HEK293 (cell line): ENCODE results near the gene RNF144A.

Experiments
- CTCF ChIA-PET: fragments of 350-600 bp; formaldehyde crosslinking; extraction: SDS; loops from one replicate; lab custom pipeline; 2021; ENCODE audit warnings: antibody characterized with exemption; lab: Yijun Ruan, JAX
- POLR2A ChIA-PET: fragments of 300-600 bp; formaldehyde crosslinking; extraction: SDS; loops from one replicate; lab custom pipeline; 2020; ENCODE audit warnings: antibody characterized with exemption, inconsistent platforms; lab: Yijun Ruan, JAX
- H3K27ac ChIP-seq: fragments of 200-500 bp; sonication (Bioruptor generic); 2 replicates; pipeline ENCODE4 v1.5.1; 2014; ENCODE audit warnings: low read depth, low read length, control low read depth, inconsistent platforms; ENCODE audit errors: extremely low read depth
- H3K36me3 ChIP-seq, 2 experiments: fragments of 200-500 bp in 1 of 2; sonication (Bioruptor generic) in 1 of 2; 1 replicate in 1 of 2; 2 replicates in 1 of 2; pipeline ENCODE4 v1.5.1; 2014 to 2017; ENCODE audit warnings: inconsistent platforms in 2 of 2, low read length in 2 of 2; ENCODE audit not compliant: control insufficient read depth in 2 of 2, insufficient read depth in 1 of 2
- H3K4me1 ChIP-seq: fragments of 200-500 bp; sonication (Bioruptor generic); 2 replicates; pipeline ENCODE4 v1.5.1; 2014; ENCODE audit warnings: mild to moderate bottlenecking, low read length, inconsistent platforms; ENCODE audit not compliant: control insufficient read depth, insufficient read depth
- H3K4me3 ChIP-seq: 2 replicates; pipeline ENCODE4 v1.5.1; 2011; ENCODE audit warnings: low read depth, mild to moderate bottlenecking, control low read depth, low read length, moderate library complexity
- H3K9me3 ChIP-seq: fragments of 200-500 bp; sonication (Bioruptor generic); 2 replicates; pipeline ENCODE4 v1.5.1; 2014; ENCODE audit warnings: low read depth, low read length, inconsistent platforms; ENCODE audit not compliant: control insufficient read depth, insufficient read depth
- KLF1 ChIP-seq: fragments of 450-650 bp; formaldehyde crosslinking; IDR thresholded peaks from 2 replicates; pipeline ENCODE4 v1.5.1; 2016; ENCODE audit warnings: missing biosample characterization, missing genetic modification characterization
- SCRT1 ChIP-seq: fragments of 450-650 bp; formaldehyde crosslinking; IDR thresholded peaks from 2 replicates; pipeline ENCODE4 v1.5.1; 2016; ENCODE audit warnings: missing biosample characterization, missing genetic modification characterization, borderline replicate concordance
- ZNF121 ChIP-seq: fragments of 450-650 bp; formaldehyde crosslinking; IDR thresholded peaks from 2 replicates; pipeline ENCODE4 v1.5.1; 2016; ENCODE audit warnings: missing biosample characterization, missing genetic modification characterization
- ZNF155 ChIP-seq: fragments of 450-650 bp; formaldehyde crosslinking; IDR thresholded peaks from 2 replicates; pipeline ENCODE4 v1.5.1; 2016; ENCODE audit warnings: missing biosample characterization, missing genetic modification characterization
- ZNF169 ChIP-seq: fragments of 450-650 bp; formaldehyde crosslinking; IDR thresholded peaks from 2 replicates; pipeline ENCODE4 v1.5.1; 2016; ENCODE audit warnings: missing biosample characterization, missing genetic modification characterization
- ZNF324 ChIP-seq: fragments of 450-650 bp; formaldehyde crosslinking; IDR thresholded peaks from 2 replicates; pipeline ENCODE4 v1.5.1; 2016; ENCODE audit warnings: missing biosample characterization, missing genetic modification characterization
- ZNF48 ChIP-seq: fragments of 450-650 bp; formaldehyde crosslinking; IDR thresholded peaks from 2 replicates; pipeline ENCODE4 v1.5.1; 2016; ENCODE audit warnings: missing biosample characterization, missing genetic modification characterization
- ZNF558 ChIP-seq: fragments of 450-650 bp; formaldehyde crosslinking; IDR thresholded peaks from 2 replicates; pipeline ENCODE4 v1.5.1; 2016; ENCODE audit warnings: missing biosample characterization, missing genetic modification characterization
- ZNF585B ChIP-seq: fragments of 450-650 bp; formaldehyde crosslinking; IDR thresholded peaks from 2 replicates; pipeline ENCODE4 v1.5.1; 2016; ENCODE audit warnings: missing biosample characterization, missing genetic modification characterization
- ZNF629 ChIP-seq: fragments of 450-650 bp; formaldehyde crosslinking; IDR thresholded peaks from 2 replicates; pipeline ENCODE4 v1.5.1; 2017; ENCODE audit warnings: missing biosample characterization, missing genetic modification characterization
- ZNF670 ChIP-seq: fragments of 450-650 bp; formaldehyde crosslinking; IDR thresholded peaks from 2 replicates; pipeline ENCODE4 v1.5.1; 2016; ENCODE audit warnings: missing biosample characterization, missing genetic modification characterization, low read depth
- ZNF843 ChIP-seq: fragments of 450-650 bp; formaldehyde crosslinking; IDR thresholded peaks from 2 replicates; pipeline ENCODE4 v1.5.1; 2016; ENCODE audit warnings: missing biosample characterization, missing genetic modification characterization
- ZSCAN23 ChIP-seq: fragments of 450-650 bp; formaldehyde crosslinking; IDR thresholded peaks from 2 replicates; pipeline ENCODE4 v1.5.1; 2016; ENCODE audit warnings: missing biosample characterization, missing genetic modification characterization
- ZXDB ChIP-seq: fragments of 450-650 bp; formaldehyde crosslinking; IDR thresholded peaks from 2 replicates; pipeline ENCODE4 v1.5.1; 2016; ENCODE audit warnings: missing biosample characterization, missing genetic modification characterization
- TF ChIP-seq, protein P1 (sequence below): fragments of 450-650 bp; formaldehyde crosslinking; conservative IDR thresholded peaks from 2 replicates; pipeline ENCODE4 v1.5.1; 2016; ENCODE audit warnings: low read depth, missing biosample characterization, missing genetic modification characterization
- TF ChIP-seq, protein P2 (sequence below): fragments of 450-650 bp; formaldehyde crosslinking; IDR thresholded peaks from 2 replicates; pipeline ENCODE4 v1.5.1; 2016; ENCODE audit warnings: missing biosample characterization, missing genetic modification characterization, borderline replicate concordance
- TF ChIP-seq, protein P3 (sequence below): fragments of 450-650 bp; formaldehyde crosslinking; IDR thresholded peaks from 2 replicates; pipeline ENCODE4 v1.5.1; 2016; ENCODE audit warnings: missing biosample characterization, missing genetic modification characterization

Gene RNF144A

DNA sequence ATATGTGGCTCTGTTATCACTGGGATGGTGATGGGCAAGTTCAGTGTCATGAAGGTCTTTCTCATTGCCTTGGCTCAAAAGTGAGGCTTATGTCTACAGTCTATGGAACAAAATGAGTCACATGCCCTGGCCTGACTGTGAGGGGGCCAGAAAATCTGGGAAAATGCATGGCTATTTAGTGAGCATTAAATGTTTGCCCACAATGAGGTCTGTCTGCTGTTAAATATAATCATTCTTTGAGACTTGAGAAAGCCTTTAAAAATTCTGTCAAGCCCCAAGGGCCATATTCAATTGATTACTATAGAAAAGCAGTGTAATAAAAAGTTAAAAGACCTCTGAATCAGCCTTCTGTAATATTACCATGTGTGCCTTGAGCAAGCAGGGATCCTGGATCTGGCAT, 5.5 kb upstream of the RNF144A start:
- CTCF ChIA-PET = interaction anchor here (0.7 kb wide), 2 partner anchors 9 to 10 kb away, joined by 3 to 4 read pairs; no protein-coding TSS in a partner anchor
- TF ChIP-seq ZNF585B (no peak), ZNF155 (tag by site-specific recombination) (no peak), KLF1 (tag by site-specific recombination) (no peak), ZNF324 (tag by site-specific recombination) (no peak), ZNF670 (tag by site-specific recombination) (no peak), ZNF121 (tag by site-specific recombination) (no peak), ZNF169 (tag by site-specific recombination) (no peak), ZNF48 (tag by site-specific recombination) (no peak), ZNF843 (no peak), ZNF558 (tag by site-specific recombination) (no peak), ZXDB (tag by site-specific recombination) (no peak), ZNF629 (tag by site-specific recombination) (no peak), SCRT1 (tag by site-specific recombination) (no peak), ZSCAN23 (tag by site-specific recombination) (no peak)
- TF ChIP-seq, protein P1, sequence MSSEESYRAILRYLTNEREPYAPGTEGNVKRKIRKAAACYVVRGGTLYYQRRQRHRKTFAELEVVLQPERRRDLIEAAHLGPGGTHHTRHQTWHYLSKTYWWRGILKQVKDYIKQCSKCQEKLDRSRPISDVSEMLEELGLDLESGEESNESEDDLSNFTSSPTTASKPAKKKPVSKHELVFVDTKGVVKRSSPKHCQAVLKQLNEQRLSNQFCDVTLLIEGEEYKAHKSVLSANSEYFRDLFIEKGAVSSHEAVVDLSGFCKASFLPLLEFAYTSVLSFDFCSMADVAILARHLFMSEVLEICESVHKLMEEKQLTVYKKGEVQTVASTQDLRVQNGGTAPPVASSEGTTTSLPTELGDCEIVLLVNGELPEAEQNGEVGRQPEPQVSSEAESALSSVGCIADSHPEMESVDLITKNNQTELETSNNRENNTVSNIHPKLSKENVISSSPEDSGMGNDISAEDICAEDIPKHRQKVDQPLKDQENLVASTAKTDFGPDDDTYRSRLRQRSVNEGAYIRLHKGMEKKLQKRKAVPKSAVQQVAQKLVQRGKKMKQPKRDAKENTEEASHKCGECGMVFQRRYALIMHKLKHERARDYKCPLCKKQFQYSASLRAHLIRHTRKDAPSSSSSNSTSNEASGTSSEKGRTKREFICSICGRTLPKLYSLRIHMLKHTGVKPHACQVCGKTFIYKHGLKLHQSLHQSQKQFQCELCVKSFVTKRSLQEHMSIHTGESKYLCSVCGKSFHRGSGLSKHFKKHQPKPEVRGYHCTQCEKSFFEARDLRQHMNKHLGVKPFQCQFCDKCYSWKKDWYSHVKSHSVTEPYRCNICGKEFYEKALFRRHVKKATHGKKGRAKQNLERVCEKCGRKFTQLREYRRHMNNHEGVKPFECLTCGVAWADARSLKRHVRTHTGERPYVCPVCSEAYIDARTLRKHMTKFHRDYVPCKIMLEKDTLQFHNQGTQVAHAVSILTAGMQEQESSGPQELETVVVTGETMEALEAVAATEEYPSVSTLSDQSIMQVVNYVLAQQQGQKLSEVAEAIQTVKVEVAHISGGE (tag by site-specific recombination) = no peak
- TF ChIP-seq, protein P2, sequence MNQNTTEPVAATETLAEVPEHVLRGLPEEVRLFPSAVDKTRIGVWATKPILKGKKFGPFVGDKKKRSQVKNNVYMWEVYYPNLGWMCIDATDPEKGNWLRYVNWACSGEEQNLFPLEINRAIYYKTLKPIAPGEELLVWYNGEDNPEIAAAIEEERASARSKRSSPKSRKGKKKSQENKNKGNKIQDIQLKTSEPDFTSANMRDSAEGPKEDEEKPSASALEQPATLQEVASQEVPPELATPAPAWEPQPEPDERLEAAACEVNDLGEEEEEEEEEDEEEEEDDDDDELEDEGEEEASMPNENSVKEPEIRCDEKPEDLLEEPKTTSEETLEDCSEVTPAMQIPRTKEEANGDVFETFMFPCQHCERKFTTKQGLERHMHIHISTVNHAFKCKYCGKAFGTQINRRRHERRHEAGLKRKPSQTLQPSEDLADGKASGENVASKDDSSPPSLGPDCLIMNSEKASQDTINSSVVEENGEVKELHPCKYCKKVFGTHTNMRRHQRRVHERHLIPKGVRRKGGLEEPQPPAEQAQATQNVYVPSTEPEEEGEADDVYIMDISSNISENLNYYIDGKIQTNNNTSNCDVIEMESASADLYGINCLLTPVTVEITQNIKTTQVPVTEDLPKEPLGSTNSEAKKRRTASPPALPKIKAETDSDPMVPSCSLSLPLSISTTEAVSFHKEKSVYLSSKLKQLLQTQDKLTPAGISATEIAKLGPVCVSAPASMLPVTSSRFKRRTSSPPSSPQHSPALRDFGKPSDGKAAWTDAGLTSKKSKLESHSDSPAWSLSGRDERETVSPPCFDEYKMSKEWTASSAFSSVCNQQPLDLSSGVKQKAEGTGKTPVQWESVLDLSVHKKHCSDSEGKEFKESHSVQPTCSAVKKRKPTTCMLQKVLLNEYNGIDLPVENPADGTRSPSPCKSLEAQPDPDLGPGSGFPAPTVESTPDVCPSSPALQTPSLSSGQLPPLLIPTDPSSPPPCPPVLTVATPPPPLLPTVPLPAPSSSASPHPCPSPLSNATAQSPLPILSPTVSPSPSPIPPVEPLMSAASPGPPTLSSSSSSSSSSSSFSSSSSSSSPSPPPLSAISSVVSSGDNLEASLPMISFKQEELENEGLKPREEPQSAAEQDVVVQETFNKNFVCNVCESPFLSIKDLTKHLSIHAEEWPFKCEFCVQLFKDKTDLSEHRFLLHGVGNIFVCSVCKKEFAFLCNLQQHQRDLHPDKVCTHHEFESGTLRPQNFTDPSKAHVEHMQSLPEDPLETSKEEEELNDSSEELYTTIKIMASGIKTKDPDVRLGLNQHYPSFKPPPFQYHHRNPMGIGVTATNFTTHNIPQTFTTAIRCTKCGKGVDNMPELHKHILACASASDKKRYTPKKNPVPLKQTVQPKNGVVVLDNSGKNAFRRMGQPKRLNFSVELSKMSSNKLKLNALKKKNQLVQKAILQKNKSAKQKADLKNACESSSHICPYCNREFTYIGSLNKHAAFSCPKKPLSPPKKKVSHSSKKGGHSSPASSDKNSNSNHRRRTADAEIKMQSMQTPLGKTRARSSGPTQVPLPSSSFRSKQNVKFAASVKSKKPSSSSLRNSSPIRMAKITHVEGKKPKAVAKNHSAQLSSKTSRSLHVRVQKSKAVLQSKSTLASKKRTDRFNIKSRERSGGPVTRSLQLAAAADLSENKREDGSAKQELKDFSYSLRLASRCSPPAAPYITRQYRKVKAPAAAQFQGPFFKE = no peak
- TF ChIP-seq, protein P3, sequence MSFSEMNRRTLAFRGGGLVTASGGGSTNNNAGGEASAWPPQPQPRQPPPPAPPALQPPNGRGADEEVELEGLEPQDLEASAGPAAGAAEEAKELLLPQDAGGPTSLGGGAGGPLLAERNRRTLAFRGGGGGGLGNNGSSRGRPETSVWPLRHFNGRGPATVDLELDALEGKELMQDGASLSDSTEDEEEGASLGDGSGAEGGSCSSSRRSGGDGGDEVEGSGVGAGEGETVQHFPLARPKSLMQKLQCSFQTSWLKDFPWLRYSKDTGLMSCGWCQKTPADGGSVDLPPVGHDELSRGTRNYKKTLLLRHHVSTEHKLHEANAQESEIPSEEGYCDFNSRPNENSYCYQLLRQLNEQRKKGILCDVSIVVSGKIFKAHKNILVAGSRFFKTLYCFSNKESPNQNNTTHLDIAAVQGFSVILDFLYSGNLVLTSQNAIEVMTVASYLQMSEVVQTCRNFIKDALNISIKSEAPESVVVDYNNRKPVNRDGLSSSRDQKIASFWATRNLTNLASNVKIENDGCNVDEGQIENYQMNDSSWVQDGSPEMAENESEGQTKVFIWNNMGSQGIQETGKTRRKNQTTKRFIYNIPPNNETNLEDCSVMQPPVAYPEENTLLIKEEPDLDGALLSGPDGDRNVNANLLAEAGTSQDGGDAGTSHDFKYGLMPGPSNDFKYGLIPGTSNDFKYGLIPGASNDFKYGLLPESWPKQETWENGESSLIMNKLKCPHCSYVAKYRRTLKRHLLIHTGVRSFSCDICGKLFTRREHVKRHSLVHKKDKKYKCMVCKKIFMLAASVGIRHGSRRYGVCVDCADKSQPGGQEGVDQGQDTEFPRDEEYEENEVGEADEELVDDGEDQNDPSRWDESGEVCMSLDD (tag by site-specific recombination) = no peak

More for the DNA sequence above, 5.5 kb upstream of the RNF144A start:
- POLR2A ChIA-PET = no interaction called here
- Histone ChIP-seq H3K4me3 (no peak overlapping the region), H3K4me1 (no peaks in the 10 kb centered on the region), H3K9me3 (no peaks in the 10 kb centered on the region), H3K36me3 (no peaks in the 10 kb centered on the region), H3K27ac (no peak overlapping the region)
